ENCODE data around the gene RAPGEF2.

DNA sequence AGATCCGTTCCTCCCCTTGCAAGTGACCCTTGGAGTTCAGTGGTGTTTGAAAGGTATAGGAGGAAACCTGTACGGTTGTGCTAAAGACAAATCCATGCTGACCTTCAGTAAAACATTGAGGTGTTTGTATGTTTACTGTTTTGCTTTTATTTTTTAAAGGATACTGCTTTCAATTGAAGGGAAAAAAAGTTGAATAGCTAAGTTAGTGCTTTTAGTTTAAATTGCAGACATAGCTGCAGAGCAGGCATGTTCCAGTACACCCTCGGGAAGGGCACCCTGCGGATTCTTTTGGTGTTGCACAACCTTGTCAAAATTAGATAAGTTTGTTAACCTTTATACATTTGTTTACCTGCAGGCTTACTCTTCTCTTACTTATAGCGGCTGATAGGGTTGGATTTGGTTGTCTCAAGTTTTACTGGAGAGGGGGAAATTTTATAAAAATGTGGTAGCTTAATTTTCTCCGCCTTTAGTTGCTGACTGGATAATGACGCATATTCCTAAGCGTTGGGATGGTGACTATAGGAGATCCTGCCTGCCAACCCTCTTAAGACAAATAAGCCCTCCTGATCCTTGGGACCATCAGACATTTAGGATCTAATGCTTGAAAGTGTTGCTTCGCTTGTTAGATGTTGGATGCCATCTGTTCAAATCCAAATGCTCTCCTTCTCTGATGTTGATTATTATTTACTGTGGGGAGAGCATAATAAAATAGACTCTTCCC lies 2.0 kb downstream of the RAPGEF2 start:
- TF ChIP-seq, protein P1, sequence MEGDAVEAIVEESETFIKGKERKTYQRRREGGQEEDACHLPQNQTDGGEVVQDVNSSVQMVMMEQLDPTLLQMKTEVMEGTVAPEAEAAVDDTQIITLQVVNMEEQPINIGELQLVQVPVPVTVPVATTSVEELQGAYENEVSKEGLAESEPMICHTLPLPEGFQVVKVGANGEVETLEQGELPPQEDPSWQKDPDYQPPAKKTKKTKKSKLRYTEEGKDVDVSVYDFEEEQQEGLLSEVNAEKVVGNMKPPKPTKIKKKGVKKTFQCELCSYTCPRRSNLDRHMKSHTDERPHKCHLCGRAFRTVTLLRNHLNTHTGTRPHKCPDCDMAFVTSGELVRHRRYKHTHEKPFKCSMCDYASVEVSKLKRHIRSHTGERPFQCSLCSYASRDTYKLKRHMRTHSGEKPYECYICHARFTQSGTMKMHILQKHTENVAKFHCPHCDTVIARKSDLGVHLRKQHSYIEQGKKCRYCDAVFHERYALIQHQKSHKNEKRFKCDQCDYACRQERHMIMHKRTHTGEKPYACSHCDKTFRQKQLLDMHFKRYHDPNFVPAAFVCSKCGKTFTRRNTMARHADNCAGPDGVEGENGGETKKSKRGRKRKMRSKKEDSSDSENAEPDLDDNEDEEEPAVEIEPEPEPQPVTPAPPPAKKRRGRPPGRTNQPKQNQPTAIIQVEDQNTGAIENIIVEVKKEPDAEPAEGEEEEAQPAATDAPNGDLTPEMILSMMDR (IDR thresholded peaks at IDR 0.05), result no peak
- no peak for TF ChIP-seq POLR2A (IDR thresholded peaks at IDR 0.05)
- TF ChIP-seq POLR2AphosphoS5 (IDR thresholded peaks at IDR 0.05), result no peak

All from breast epithelium (tissue), 3 donors.